Karpas-422 (cell line): ENCODE data around the gene ASF1B. TPM values are rescaled to one million over a fixed set of nuclear protein-coding genes. Genes with fewer than 3 reads are reported as not detected.
A peak's percentile ranks its signal among the peaks of the same experiment; 100 is the strongest.

Experiments
- DNase-seq: peaks from one replicate; pipeline ENCODE4 v3.0.0-alpha.2; 2015
- H2AFZ ChIP-seq: fragments of 200-600 bp; sonication (generic); 2 replicates; pipeline ENCODE4 v1.6.1; 2014; ENCODE audit warnings: antibody characterized with exemption, low read length, mixed read lengths
- H3K27ac ChIP-seq: fragments of 200-600 bp; sonication (generic); 2 replicates; pipeline ENCODE4 v1.5.1; 2014; ENCODE audit warnings: mild to moderate bottlenecking, low read length, moderate library complexity
- H3K27me3 ChIP-seq: fragments of 200-600 bp; sonication (generic); 2 replicates; pipeline ENCODE4 v1.6.1; 2014; ENCODE audit warnings: low read length, mixed read lengths
- H3K36me3 ChIP-seq: fragments of 200-600 bp; sonication (generic); 2 replicates; pipeline ENCODE4 v1.6.1; 2014; ENCODE audit warnings: low read length, mixed read lengths; ENCODE audit not compliant: insufficient read depth
- H3K4me1 ChIP-seq: fragments of 200-600 bp; sonication (generic); 2 replicates; pipeline ENCODE4 v1.6.1; 2014; ENCODE audit warnings: mild to moderate bottlenecking, low read length, mixed read lengths
- H3K4me2 ChIP-seq: fragments of 200-600 bp; sonication (generic); 2 replicates; pipeline ENCODE4 v1.6.1; 2014; ENCODE audit warnings: low read length, low read depth, mild to moderate bottlenecking; ENCODE audit not compliant: poor library complexity, severe bottlenecking
- H3K4me3 ChIP-seq: fragments of 200-600 bp; sonication (generic); 2 replicates; pipeline ENCODE4 v1.5.1; 2014; ENCODE audit warnings: mild to moderate bottlenecking, antibody characterized with exemption, low read length, mixed read lengths
- H3K79me2 ChIP-seq: fragments of 200-600 bp; sonication (generic); 2 replicates; pipeline ENCODE4 v1.6.1; 2014; ENCODE audit warnings: mild to moderate bottlenecking, low read length, mixed read lengths
- H3K9ac ChIP-seq: fragments of 200-600 bp; sonication (generic); 2 replicates; pipeline ENCODE4 v1.6.0; 2014; ENCODE audit warnings: low read length
- H3K9me2 ChIP-seq: fragments of 200-600 bp; sonication (generic), shearing (Covaris generic); replicated peaks from 2 replicates; pipeline ENCODE4 v1.6.0; 2014; ENCODE audit warnings: mild to moderate bottlenecking, low read length, moderate library complexity; ENCODE audit not compliant: insufficient read depth
- H3K9me3 ChIP-seq: fragments of 300-700, 200-600 bp; sonication (generic); 2 replicates; pipeline ENCODE4 v1.6.1; 2014; ENCODE audit warnings: low read length, mixed read lengths
- H4K20me1 ChIP-seq: fragments of 200-600 bp; sonication (generic); 2 replicates; pipeline ENCODE4 v1.6.1; 2014; ENCODE audit warnings: mild to moderate bottlenecking, antibody characterized with exemption, low read length, low read depth; ENCODE audit not compliant: insufficient read depth
- total RNA-seq: library from RNA; depleted of rRNA; stranded (reverse); fragments of >200 nt; shearing (Covaris generic); gene quantifications from 2 replicates; pipeline ENCODE4 v1.2.3, GENCODE V29; 2014; ENCODE audit warnings: low replicate concordance; rRNA removed

The ASF1B gene
- total RNA-seq, 1 experiment from 2014 or later: 34.9 TPM

GRCh38 chr19:14078411-14078810, 58.0 kb downstream of the ASF1B start:
- Histone ChIP-seq H3K4me3 (no peak overlapping the region), H3K4me2 (no peak overlapping the region), H3K9ac (no peak overlapping the region), H3K9me2 (no peaks in the 10 kb centered on the region), H3K27ac (no peak overlapping the region), H4K20me1 (no peaks in the 10 kb centered on the region), H2AFZ (no peak overlapping the region), H3K27me3 (no peaks in the 10 kb centered on the region), H3K4me1 (peaks cover 37% of the 10 kb centered on the region), H3K79me2 (no peaks in the 10 kb centered on the region), H3K36me3 (no peaks in the 10 kb centered on the region), H3K9me3 (no peaks in the 10 kb centered on the region)
- peak; percentile 35 for DNase-seq

- Histone ChIP-seq H3K9me3 (no peaks in the 10 kb centered on the region), H2AFZ (peak overlapping the region; percentile 85; the same call in 1 of the 2 replicates), H3K27me3 (no peaks in the 10 kb centered on the region; the same call in 1 of the 2 replicates), H4K20me1 (no peaks in the 10 kb centered on the region), H3K4me1 (peaks cover 34% of the 10 kb centered on the region), H3K27ac (no peak overlapping the region), H3K36me3 (no peaks in the 10 kb centered on the region), H3K9ac (peak overlapping the region; percentile 75), H3K4me3 (peak overlapping the region; percentile 77), H3K79me2 (no peaks in the 10 kb centered on the region), H3K9me2 (no peaks in the 10 kb centered on the region), H3K4me2 (peak overlapping the region; percentile 98)
- DNase-seq: peak; percentile 53
Observed at GRCh38 chr19:14073925-14074838, 62.2 kb downstream of the ASF1B start.

DNA sequence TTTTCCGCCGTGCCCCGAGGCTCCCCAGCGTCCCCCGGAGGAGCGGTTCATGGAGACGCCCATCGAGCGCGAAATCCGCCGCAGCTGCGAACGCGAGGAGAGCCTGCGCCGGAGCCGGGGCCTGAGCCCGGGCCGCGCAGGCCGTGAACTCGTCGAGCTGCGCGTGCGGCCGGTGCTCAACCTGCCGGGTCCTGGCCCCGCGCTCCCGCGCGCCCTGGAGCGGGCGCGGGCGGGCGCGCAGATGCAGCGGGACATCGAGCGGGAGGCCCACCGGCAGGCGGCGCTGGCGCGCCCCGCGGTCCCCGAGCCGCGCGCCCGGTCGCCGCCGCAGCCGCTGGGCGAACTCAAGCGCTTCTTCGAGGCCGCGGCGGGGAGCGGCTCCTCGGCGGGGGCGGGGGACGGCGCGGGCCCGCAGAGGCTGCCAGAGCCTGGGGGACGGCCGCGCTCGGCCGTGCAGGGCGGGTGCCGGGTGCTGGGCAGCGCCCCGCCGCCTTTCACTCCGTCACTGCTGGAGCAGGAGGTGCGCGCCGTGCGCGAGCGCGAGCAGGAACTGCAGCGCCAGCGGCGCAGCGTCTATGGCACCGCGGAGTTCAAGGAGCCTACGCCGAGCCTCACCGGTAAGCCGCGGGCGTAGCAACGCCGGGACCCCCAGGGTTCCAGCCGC, 63.0 kb downstream of the ASF1B start:
- H3K4me3 ChIP-seq: peak overlapping the region; percentile 77
- H4K20me1 ChIP-seq: no peaks in the 10 kb centered on the region
- no peaks in the 10 kb centered on the region for H3K36me3 ChIP-seq
- H3K4me1 ChIP-seq: peaks cover 34% of the 10 kb centered on the region
- no peaks in the 10 kb centered on the region for H3K9me2 ChIP-seq
- H3K27me3 ChIP-seq: no peaks in the 10 kb centered on the region; the same call in 1 of the 2 replicates
- H3K9me3 ChIP-seq: no peaks in the 10 kb centered on the region
- H3K79me2 ChIP-seq: no peaks in the 10 kb centered on the region
- H3K4me2 ChIP-seq: peak overlapping the region; percentile 98
- no peak overlapping the region for H3K27ac ChIP-seq
- peak; percentile 92 for DNase-seq
- peak overlapping the region; percentile 85; the same call in 1 of the 2 replicates for H2AFZ ChIP-seq
- H3K9ac ChIP-seq: peak overlapping the region; percentile 75

DNA sequence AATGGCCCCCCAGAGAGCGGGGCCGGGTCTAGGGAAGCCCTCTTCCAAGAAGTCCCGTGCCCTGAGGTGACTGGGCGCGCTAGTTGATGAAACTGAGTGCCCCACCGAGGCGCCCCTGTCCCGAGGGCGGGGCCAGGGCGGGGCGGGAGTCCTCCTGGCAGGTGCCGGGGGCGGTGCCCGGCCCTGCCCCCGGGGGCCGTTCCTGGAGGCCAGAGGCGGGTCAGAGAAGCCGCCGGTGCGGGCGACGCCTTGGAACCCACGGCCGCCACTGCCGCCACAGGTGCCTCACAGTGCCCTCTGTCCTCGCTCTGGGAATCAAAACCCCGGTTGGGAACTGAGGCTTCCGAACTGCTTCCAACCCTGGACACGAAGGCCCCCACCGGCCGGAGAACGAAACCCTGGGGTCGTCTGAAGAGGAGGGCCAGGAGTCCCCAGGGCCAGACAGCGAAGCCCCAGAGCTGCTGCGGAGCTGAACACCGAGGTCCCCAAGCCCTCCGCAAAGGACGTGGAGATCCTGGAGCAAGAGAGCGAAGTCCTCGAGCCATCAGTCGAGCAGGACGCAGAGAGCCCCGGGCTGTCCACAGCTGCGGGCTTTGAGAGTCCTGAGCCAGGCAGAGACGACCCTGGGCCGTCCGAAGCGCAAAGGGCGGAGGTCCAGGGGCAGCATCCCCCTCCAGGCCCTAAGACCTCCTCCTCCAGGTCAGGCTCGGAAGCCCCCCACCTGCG, 63.7 kb downstream of the ASF1B start, which contains the start of gene MISP3:
Gene MISP3 (plus strand): TSS at position 252 of the 726 bp plus-strand sequence. CDS start 524 bp downstream, outside the sequence.
- peaks cover 34% of the 10 kb centered on the region for H3K4me1 ChIP-seq
- no peaks in the 10 kb centered on the region for H4K20me1 ChIP-seq
- H3K4me3 ChIP-seq: peak within 1 kb of the TSS; percentile 77
- H3K79me2 ChIP-seq: no peaks in the 10 kb centered on the region
- H3K9me2 ChIP-seq: no peaks in the 10 kb centered on the region
- H2AFZ ChIP-seq: peak within 1 kb of the TSS; percentile 94
- DNase-seq: peak; percentile 62
- no peaks in the 10 kb centered on the region; the same call in 1 of the 2 replicates for H3K27me3 ChIP-seq
- peak within 1 kb of the TSS; percentile 75 for H3K9ac ChIP-seq
- no peak within 1 kb of the TSS for H3K27ac ChIP-seq
- no peaks in the 10 kb centered on the region for H3K9me3 ChIP-seq
- no peaks in the 10 kb centered on the region for H3K36me3 ChIP-seq
- peak within 1 kb of the TSS; percentile 98 for H3K4me2 ChIP-seq

GRCh38 chr19:14070268-14071050, 65.9 kb downstream of the ASF1B start:
- H2AFZ ChIP-seq: no peak overlapping the region
- H3K4me2 ChIP-seq: no peak overlapping the region
- H3K27me3 ChIP-seq: no peaks in the 10 kb centered on the region; the same call in 1 of the 2 replicates
- H4K20me1 ChIP-seq: no peaks in the 10 kb centered on the region
- H3K27ac ChIP-seq: no peak overlapping the region
- DNase-seq: no peak
- no peaks in the 10 kb centered on the region for H3K9me3 ChIP-seq
- H3K36me3 ChIP-seq: no peaks in the 10 kb centered on the region
- H3K4me3 ChIP-seq: no peak overlapping the region
- no peak overlapping the region for H3K9ac ChIP-seq
- no peaks in the 10 kb centered on the region for H3K9me2 ChIP-seq
- no peaks in the 10 kb centered on the region for H3K79me2 ChIP-seq
- H3K4me1 ChIP-seq: peaks cover 34% of the 10 kb centered on the region

Other genes starting within 250 kb of the ASF1B start
- gene BRME1, start 230.5 kb downstream of the ASF1B start, total RNA-seq: 0.47 TPM in 1 of 2 replicates, not detected in the other
- gene CC2D1A, start 230.4 kb downstream of the ASF1B start, total RNA-seq: 9.9 and 28.6 TPM in 2 replicates
- gene PODNL1, start 198.2 kb downstream of the ASF1B start, total RNA-seq: not detected in 2 replicates
- 15.1 and 41.4 TPM in 2 replicates for gene DCAF15, start 184.1 kb downstream of the ASF1B start, total RNA-seq
- 1.2 and 2.3 TPM in 2 replicates for gene RFX1, start 130.3 kb downstream of the ASF1B start, total RNA-seq
- gene RLN3, start 108.4 kb downstream of the ASF1B start, total RNA-seq: not detected in 2 replicates
- gene IL27RA, start 104.8 kb downstream of the ASF1B start, total RNA-seq: 0.67 and 1.9 TPM in 2 replicates
- not detected in 2 replicates for gene PALM3, start 74.5 kb downstream of the ASF1B start, total RNA-seq
- gene MISP3, start 63.8 kb downstream of the ASF1B start, total RNA-seq: 0.71 and 4.2 TPM in 2 replicates
- 0.37 and 2.8 TPM in 2 replicates for gene C19orf67, start 50.8 kb downstream of the ASF1B start, total RNA-seq
- gene SAMD1, start 45.8 kb downstream of the ASF1B start, total RNA-seq: 31.8 and 81.5 TPM in 2 replicates
- 24.0 and 26.5 TPM in 2 replicates for gene PRKACA, start 18.8 kb downstream of the ASF1B start, total RNA-seq
- 0.40 and 1.2 TPM in 2 replicates for gene ADGRL1, start 69.6 kb upstream of the ASF1B start, total RNA-seq
- gene ADGRE5, start 244.9 kb upstream of the ASF1B start, total RNA-seq: not detected in 2 replicates